Measurements from ENCODE around the gene GRK5.
"Not testable (repeated sequence)": the region's sequence is repeated elsewhere in the genome, so short reads cannot be mapped to it uniquely, and the experiment has no call there.

The GRK5 gene

GRCh38 chr10:119274519-119275045, 67.2 kb downstream of the GRK5 start:
- TF ChIP-seq POLR2A (IDR thresholded peaks at IDR 0.05; ENCODE audit: low read length) (no peak), GATA1 (IDR thresholded peaks at IDR 0.05; ENCODE audit: low read depth, low read length) (no peak)
- DNase-seq: no peak

GRCh38 chr10:119275085-119275484, 67.7 kb downstream of the GRK5 start:
- no peak for TF ChIP-seq POLR2A (IDR thresholded peaks at IDR 0.05; ENCODE audit: low read length)
- no peak for TF ChIP-seq GATA1 (IDR thresholded peaks at IDR 0.05; ENCODE audit: low read depth, low read length)
- no peak for DNase-seq

GRCh38 chr10:119276194-119276593, 68.8 kb downstream of the GRK5 start:
- DNase-seq: not testable (repeated sequence)

GRCh38 chr10:119278126-119278709, 70.8 kb downstream of the GRK5 start:
- no peak for TF ChIP-seq POLR2A (IDR thresholded peaks at IDR 0.05; ENCODE audit: low read length)
- no peak for TF ChIP-seq GATA1 (IDR thresholded peaks at IDR 0.05; ENCODE audit: low read depth, low read length)
- DNase-seq: no peak

GRCh38 chr10:119279441-119279840, 72.1 kb downstream of the GRK5 start:
- DNase-seq: no peak
- TF ChIP-seq POLR2A (IDR thresholded peaks at IDR 0.05; ENCODE audit: low read length): no peak
- no peak for TF ChIP-seq GATA1 (IDR thresholded peaks at IDR 0.05; ENCODE audit: low read depth, low read length)

- DNase-seq: no peak
- TF ChIP-seq POLR2A (IDR thresholded peaks at IDR 0.05; ENCODE audit: low read length) (no peak), GATA1 (IDR thresholded peaks at IDR 0.05; ENCODE audit: low read depth, low read length) (no peak)
These were observed 74.3 kb downstream of the GRK5 start for GRCh38 chr10:119281581-119282071.

GRCh38 chr10:119282446-119282845, 75.1 kb downstream of the GRK5 start:
- no peak for DNase-seq
- TF ChIP-seq GATA1 (IDR thresholded peaks at IDR 0.05; ENCODE audit: low read depth, low read length) (no peak), POLR2A (IDR thresholded peaks at IDR 0.05; ENCODE audit: low read length) (no peak)

GRCh38 chr10:119283387-119283786, 76.0 kb downstream of the GRK5 start:
- no peak for DNase-seq
- no peak for TF ChIP-seq POLR2A (IDR thresholded peaks at IDR 0.05; ENCODE audit: low read length)

GRCh38 chr10:119283818-119284217, 76.4 kb downstream of the GRK5 start:
- TF ChIP-seq POLR2A (IDR thresholded peaks at IDR 0.05; ENCODE audit: low read length) (no peak), GATA1 (IDR thresholded peaks at IDR 0.05; ENCODE audit: low read depth, low read length) (no peak)
- DNase-seq: no peak

- DNase-seq: no peak
- no peak for TF ChIP-seq GATA1 (IDR thresholded peaks at IDR 0.05; ENCODE audit: low read depth, low read length)
- TF ChIP-seq POLR2A (IDR thresholded peaks at IDR 0.05; ENCODE audit: low read length): no peak
These were observed 77.3 kb downstream of the GRK5 start for GRCh38 chr10:119284679-119285096.

GRCh38 chr10:119285495-119286267, 78.3 kb downstream of the GRK5 start:
- TF ChIP-seq POLR2A (IDR thresholded peaks at IDR 0.05; ENCODE audit: low read length) (no peak), GATA1 (IDR thresholded peaks at IDR 0.05; ENCODE audit: low read depth, low read length) (no peak)
- no peak for DNase-seq

- no peak for DNase-seq
- TF ChIP-seq GATA1 (IDR thresholded peaks at IDR 0.05; ENCODE audit: low read depth, low read length) (no peak), POLR2A (IDR thresholded peaks at IDR 0.05; ENCODE audit: low read length) (no peak)
These were observed 79.1 kb downstream of the GRK5 start for GRCh38 chr10:119286516-119286915.

- TF ChIP-seq GATA1 (IDR thresholded peaks at IDR 0.05; ENCODE audit: low read depth, low read length) (no peak), POLR2A (IDR thresholded peaks at IDR 0.05; ENCODE audit: low read length) (no peak)
These were observed 79.7 kb downstream of the GRK5 start for GRCh38 chr10:119286983-119287633.

GRCh38 chr10:119288574-119289001, 81.2 kb downstream of the GRK5 start:
- TF ChIP-seq GATA1 (IDR thresholded peaks at IDR 0.05; ENCODE audit: low read depth, low read length): no peak
- DNase-seq: no peak

More at GRCh38 chr10:119286983-119287633, 79.7 kb downstream of the GRK5 start:
- no peak for DNase-seq

All from erythroblast (primary cell).